Gastroesophageal sphincter (tissue), 4 donors: ENCODE results near the gene COL18A1. TPM values are rescaled to one million over a fixed set of nuclear protein-coding genes. Genes with fewer than 3 reads are reported as not detected.

Experiments
- ATAC-seq: fragments of 150-250 bp; one replicate; pipeline ENCODE4 v1.9.1; 2016; ENCODE audit warnings: mild to moderate bottlenecking, moderate library complexity
- H3K27ac ChIP-seq, 4 donors: fragments of 200-600 bp; sonication (generic) in 3 of 4; 1 replicate in 3 of 4; 2 replicates in 1 of 4; pipeline ENCODE4 v1.5.1; 2016 to 2019
- H3K27me3 ChIP-seq: fragments of 200-600 bp; sonication (generic); one replicate; pipeline ENCODE4 v1.5.1; 2019
- H3K36me3 ChIP-seq, 2 donors: fragments of 200-600 bp; sonication (generic); one replicate each; pipeline ENCODE4 v1.5.1; 2019; ENCODE audit warnings: control low read depth in 1 of 2
- H3K4me1 ChIP-seq, 3 donors: fragments of 200-600 bp; sonication (generic); 1 replicate in 2 of 3; 2 replicates in 1 of 3; pipeline ENCODE4 v1.5.1; 2016 to 2019; ENCODE audit warnings: control low read depth in 2 of 3
- H3K4me3 ChIP-seq, 2 donors: fragments of 200-600 bp; sonication (generic); one replicate each; pipeline ENCODE4 v1.5.1; 2019; ENCODE audit warnings: mild to moderate bottlenecking in 1 of 2, moderate library complexity in 1 of 2
- H3K9me3 ChIP-seq, 3 donors: fragments of 200-600 bp; sonication (generic); one replicate each; pipeline ENCODE4 v1.5.1; 2017 to 2019; ENCODE audit warnings: control low read depth in 2 of 3
- EP300 ChIP-seq: sonication (generic); formaldehyde crosslinking; IDR thresholded peaks from one replicate; pipeline ENCODE4 v1.6.1; 2017; ENCODE audit warnings: antibody characterized with exemption, mild to moderate bottlenecking
- POLR2A ChIP-seq, 2 donors: fragments of 450-650 bp; IDR thresholded peaks; one replicate each; pipeline ENCODE4 v1.6.1; 2017; ENCODE audit warnings: antibody characterized with exemption in 2 of 2, mild to moderate bottlenecking in 2 of 2, moderate library complexity in 1 of 2
- POLR2AphosphoS5 ChIP-seq: sonication (generic); formaldehyde crosslinking; IDR thresholded peaks from one replicate; pipeline ENCODE4 v1.6.1; 2017; ENCODE audit warnings: antibody characterized with exemption
- WGBS, 2 donors: methylation state at CpG; one replicate each; pipeline ENCODE4 v1.1.5; 2018; ENCODE audit warnings: low coverage in 1 of 2; 5-methylcytosine and 5-hydroxymethylcytosine counted together
- total RNA-seq, 4 donors: library from RNA; depleted of rRNA; stranded (reverse); fragments of >200 nt; gene quantifications; one replicate each; pipeline ENCODE4 v1.1.0, GENCODE V29; 2016
- TF ChIP-seq, protein P1 (sequence below), 4 experiments: fragments of 200-600 bp in 2 of 4; fragments of 450-650 bp in 2 of 4; sonication (generic) in 1 of 4; IDR thresholded peaks; one replicate each; pipeline ENCODE4 v1.5.1; 2017 to 2019; ENCODE audit warnings: antibody characterized with exemption in 4 of 4, mild to moderate bottlenecking in 2 of 4, moderate library complexity in 2 of 4

The COL18A1 gene
- total RNA-seq, 4 donors from 2014 or later: 69.3 to 116 (median 78.4) TPM

DNA sequence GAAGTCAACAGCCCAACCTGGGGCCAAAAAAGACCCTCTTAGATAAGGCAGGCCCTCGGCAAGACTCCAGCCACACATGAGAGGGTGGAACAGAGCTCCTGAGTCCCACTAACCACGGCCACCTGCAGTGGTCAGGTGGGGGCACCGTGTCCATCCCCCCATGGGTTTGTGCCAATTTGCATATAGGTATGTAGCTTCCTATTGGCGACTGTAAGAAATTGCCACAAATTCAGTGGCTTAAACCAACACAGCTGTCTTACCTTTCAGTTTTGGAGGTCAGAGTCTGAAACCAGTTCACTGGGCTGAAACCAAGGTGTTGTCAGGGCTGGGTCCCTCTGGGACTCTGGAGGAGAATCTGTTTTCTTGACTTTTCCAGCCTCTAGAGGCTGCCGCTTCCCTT is 59.3 kb downstream of the COL18A1 start:
- TF ChIP-seq EP300: no peak
- TF ChIP-seq POLR2A (IDR thresholded peaks at IDR 0.05): no peak
- no peak for TF ChIP-seq POLR2AphosphoS5
- TF ChIP-seq, protein P1, sequence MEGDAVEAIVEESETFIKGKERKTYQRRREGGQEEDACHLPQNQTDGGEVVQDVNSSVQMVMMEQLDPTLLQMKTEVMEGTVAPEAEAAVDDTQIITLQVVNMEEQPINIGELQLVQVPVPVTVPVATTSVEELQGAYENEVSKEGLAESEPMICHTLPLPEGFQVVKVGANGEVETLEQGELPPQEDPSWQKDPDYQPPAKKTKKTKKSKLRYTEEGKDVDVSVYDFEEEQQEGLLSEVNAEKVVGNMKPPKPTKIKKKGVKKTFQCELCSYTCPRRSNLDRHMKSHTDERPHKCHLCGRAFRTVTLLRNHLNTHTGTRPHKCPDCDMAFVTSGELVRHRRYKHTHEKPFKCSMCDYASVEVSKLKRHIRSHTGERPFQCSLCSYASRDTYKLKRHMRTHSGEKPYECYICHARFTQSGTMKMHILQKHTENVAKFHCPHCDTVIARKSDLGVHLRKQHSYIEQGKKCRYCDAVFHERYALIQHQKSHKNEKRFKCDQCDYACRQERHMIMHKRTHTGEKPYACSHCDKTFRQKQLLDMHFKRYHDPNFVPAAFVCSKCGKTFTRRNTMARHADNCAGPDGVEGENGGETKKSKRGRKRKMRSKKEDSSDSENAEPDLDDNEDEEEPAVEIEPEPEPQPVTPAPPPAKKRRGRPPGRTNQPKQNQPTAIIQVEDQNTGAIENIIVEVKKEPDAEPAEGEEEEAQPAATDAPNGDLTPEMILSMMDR (IDR thresholded peaks at IDR 0.05): no peak
- WGBS, 2 donors: 80 to 93% methylated on average over 2 to 4 of the region's 5 CpGs
- H3K4me3 ChIP-seq: no peak overlapping the region
- no peak for ATAC-seq
- H3K4me1 ChIP-seq: peaks cover 0 to 31% (median 0%) of the 10 kb centered on the region in 3 donors
- H3K27ac ChIP-seq: no peak overlapping the region
- peaks cover 0 to 20% of the 10 kb centered on the region in 2 donors for H3K36me3 ChIP-seq
- peaks cover 0 to 21% (median 0%) of the 10 kb centered on the region in 3 donors for H3K9me3 ChIP-seq
- no peaks in the 10 kb centered on the region for H3K27me3 ChIP-seq

DNA sequence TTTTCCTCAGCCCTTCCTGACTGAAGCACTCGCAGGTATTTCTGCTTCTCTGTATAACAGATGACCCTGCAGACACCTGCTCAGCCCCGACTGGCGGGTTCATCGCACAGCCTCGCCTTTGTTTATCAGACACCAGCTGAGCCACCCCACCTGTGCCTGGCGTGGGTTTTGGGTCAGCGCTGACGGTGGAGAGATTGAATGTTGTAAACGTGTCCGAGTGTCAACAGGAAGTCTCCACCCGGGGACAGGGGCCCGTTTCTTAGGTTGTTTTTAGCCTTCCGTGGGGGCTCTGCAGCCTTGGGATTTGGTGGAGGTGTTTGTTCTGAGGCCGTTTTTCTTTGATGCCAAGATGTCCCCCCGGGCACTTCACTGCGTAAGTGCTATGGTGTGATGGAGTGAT is 60.1 kb downstream of the COL18A1 start:
- Histone ChIP-seq H3K27me3 (no peaks in the 10 kb centered on the region), H3K36me3 (peaks cover 0 to 16% of the 10 kb centered on the region in 2 donors), H3K27ac (no peak overlapping the region), H3K4me1 (peaks cover 0 to 37% (median 0%) of the 10 kb centered on the region in 3 donors), H3K9me3 (peaks cover 0 to 21% (median 0%) of the 10 kb centered on the region in 3 donors), H3K4me3 (no peak overlapping the region)
- WGBS, 2 donors: 50 to 59% methylated on average over 1 to 4 of the region's 16 CpGs
- no peak for TF ChIP-seq EP300
- TF ChIP-seq, protein P1 (IDR thresholded peaks at IDR 0.05): no peak
- TF ChIP-seq POLR2A (IDR thresholded peaks at IDR 0.05): no peak
- no peak for TF ChIP-seq POLR2AphosphoS5
- ATAC-seq: no peak

GRCh38 chr21:45465611-45466329 is 60.8 kb downstream of the COL18A1 start:
- H3K4me1 ChIP-seq: peaks cover 0 to 43% (median 4%) of the 10 kb centered on the region in 3 donors
- H3K27me3 ChIP-seq: no peaks in the 10 kb centered on the region
- peak overlapping the region in 1 of 4 donors; percentile 35 for H3K27ac ChIP-seq
- peaks cover 0 to 21% (median 0%) of the 10 kb centered on the region in 3 donors for H3K9me3 ChIP-seq
- peaks cover 0 to 12% of the 10 kb centered on the region in 2 donors for H3K36me3 ChIP-seq
- whole genome bisulfite sequencing, 2 donors: 80% methylated on average over 1 of the region's 27 CpGs; no CpG with 5 or more reads in 1 of the 2 donors
- ATAC-seq: no peak
- H3K4me3 ChIP-seq: no peak overlapping the region
- TF ChIP-seq EP300 (no peak), POLR2A (IDR thresholded peaks at IDR 0.05) (no peak), POLR2AphosphoS5 (no peak)
- TF ChIP-seq, protein P1 (IDR thresholded peaks at IDR 0.05): no peak

DNA sequence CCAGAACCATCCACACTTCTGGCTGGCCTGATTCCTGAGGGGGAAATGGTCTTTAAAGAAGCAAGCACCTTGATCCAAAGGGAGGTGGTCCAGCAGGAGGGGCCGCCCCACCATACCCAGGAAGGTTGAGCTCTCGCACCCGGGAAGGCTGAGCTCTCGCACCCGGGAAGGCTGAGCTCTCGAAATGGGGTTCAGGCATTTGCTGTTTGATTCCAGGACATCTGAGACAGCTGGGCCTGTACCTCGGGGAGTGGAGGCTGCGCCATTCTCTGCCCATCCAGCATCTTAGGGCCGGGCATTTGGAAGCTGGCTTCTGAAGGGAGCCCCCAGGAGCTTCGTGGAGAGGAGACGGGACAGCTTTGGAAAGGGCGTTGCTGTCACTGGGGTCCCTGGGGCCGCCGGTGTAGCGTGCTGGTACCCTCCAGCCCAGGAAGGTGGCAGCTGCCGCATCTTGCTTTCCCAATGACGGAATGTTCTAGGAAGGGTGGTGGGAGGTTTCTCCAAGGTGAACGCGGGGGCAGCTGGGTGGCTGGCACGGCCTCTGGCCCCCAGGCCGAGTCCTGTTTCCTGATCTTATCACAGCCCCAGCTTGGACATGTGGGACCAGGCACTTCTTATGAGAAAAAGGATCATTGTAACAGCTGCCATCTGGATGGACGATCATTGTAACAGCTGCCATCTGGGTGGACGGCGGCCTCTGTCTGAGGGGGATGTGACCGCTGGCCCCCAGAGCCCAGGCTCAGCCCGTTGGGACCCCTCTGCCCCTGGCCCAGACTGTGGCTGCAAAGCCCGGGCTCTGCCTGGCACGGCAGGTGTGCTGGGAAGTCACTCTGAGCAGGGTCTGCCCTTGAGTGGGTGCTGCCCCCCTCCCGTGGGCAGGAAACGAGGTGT is 61.6 kb downstream of the COL18A1 start:
- Histone ChIP-seq H3K4me3 (no peak overlapping the region), H3K9me3 (peaks cover 0 to 15% (median 0%) of the 10 kb centered on the region in 3 donors), H3K4me1 (peaks cover 0 to 51% (median 9%) of the 10 kb centered on the region in 3 donors), H3K36me3 (peaks cover 0 to 12% of the 10 kb centered on the region in 2 donors), H3K27me3 (no peaks in the 10 kb centered on the region), H3K27ac (peak overlapping the region in 2 of 4 donors; percentile 31 to 35)
- ATAC-seq: no peak
- TF ChIP-seq POLR2AphosphoS5 (no peak), POLR2A (IDR thresholded peaks at IDR 0.05) (no peak), EP300 (no peak)
- TF ChIP-seq, protein P1 (IDR thresholded peaks at IDR 0.05): no peak
- WGBS, 2 donors: 90% methylated on average over 2 of the region's 30 CpGs; no CpG with 5 or more reads in 1 of the 2 donors
